Occipital lobe (tissue), 2 donors: Measurements from ENCODE around the gene TAPBP. TPM values are rescaled to one million over a fixed set of nuclear protein-coding genes. Genes with fewer than 3 reads are reported as not detected.
"Not testable (repeated sequence)": the region's sequence is repeated elsewhere in the genome, so short reads cannot be mapped to it uniquely, and the experiment has no call there.

Experiments
- DNase-seq: peaks from one replicate; lab custom pipeline; 2025; lab: John Stamatoyannopoulos, UW
- total RNA-seq: library from RNA; depleted of rRNA; stranded (reverse); fragments of >200 nt; gene quantifications from one replicate; pipeline ENCODE4 v1.2.3, GENCODE V29; 2014

Gene TAPBP
- 10.5 TPM for total RNA-seq

DNA sequence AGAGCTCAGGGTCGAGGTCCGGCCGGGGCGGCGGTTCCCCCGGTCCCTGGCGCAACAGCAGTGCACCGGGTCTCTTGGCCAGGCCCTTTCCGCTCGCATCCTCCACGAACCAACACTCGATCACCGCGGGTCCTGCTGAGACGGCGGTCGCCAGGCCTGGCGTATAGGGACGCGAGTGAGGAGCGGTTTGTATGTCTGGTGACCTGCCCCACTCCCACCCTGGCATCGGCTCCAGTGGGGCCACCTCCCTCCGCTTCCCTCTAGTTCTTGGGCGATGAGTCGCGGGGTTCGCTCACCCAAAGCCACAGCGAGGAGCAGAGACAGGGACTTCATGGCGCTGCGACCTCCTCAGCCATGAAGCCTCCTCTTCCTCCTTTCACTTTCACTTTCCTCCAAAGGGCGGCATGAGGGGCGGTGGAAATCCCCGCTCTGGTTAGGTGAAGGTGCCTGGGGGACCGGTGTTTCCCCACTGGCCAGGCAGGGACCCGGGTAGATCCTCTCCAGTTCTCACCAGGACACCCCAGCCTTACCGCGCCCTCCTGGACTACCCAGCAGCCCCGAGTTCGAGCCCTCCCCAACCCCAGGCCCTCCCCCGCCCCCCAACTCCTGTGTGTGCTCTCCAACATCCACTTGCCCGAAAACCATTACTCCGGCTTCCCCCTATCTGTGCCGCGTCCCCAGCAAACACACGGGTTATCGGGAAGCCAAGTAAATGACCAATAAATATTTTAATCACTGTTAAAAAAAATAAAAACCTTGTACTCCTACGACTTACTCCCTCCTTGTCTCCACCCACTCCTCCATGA lies at the start of gene TAPBP:
Gene TAPBP (minus strand): TSS at position 370 of the 806 bp plus-strand sequence. CDS start 37 bp downstream, at position 333.
- DNase-seq = peak; percentile 52

DNA sequence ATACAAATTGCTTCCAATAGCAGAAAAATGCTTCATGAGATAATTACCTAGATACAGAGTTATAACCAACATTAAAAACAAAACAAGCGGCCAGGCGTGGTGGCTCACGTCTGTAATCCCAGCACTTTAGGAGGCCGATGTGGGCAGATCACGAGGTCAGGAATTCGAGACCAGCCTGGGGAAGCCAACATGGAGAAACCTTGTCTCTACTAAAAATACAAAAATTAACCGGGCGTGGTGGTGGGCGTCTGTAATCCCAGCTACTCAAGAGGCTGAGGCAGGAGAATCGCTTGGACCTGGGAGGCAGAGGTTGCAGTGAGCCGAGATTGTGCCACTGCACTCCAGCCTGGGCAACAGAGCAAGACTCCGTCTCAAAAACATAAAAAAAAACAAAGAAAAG lies 49.6 kb upstream of the TAPBP start:
- not testable (repeated sequence) for DNase-seq

DNA sequence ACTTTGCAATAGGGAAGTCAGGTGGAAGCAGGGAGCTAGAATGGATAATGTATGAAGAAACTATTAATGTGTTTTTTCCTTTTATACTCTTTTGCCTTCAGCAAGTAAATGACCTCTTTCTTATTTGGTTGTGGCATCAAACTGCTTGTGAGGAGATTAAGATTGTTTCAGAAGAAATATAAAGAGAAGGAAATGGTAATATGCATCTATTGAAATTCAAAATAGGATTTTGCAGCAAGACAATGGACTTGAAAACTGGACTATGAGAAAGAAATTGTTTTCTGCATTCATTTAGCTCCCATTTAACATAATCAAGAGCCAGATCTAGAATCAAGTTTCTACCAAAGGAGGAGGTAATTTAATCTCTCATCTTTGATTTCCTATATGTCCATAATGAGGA lies 45.5 kb upstream of the TAPBP start:
- no peak for DNase-seq

DNA sequence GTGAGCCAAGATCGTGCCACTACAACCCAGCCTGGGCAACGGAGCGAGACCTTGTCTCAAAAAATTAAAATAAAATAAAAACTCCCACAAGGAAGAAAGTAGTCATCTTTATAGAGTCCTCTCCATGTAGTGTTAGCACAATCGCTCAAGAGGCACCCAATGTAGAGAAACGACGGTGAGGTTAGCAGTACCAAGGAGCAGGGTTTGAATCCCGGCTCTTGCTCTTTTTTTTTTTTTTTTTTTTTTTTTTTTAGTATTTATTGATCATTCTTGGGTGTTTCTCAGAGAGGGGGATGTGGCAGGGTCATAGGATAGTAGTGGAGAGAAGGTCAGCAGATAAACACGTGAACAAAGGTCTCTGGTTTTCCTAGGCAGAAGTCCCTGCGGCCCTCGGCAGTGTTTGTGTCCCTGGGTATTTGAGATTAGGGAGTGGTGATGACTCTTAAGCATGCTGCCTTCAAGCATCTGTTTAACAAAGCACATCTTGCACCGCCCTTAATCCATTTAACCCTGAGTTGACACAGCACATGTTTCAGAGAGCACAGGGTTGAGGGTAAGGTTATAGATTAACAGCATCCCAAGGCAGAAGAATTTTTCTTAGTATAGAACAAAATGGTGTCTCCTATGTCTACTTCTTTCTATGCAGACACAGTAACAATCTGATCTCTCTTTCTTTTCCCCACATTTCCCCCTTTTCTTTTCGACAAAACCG lies 43.4 kb upstream of the TAPBP start:
- not testable (repeated sequence) for DNase-seq

DNA sequence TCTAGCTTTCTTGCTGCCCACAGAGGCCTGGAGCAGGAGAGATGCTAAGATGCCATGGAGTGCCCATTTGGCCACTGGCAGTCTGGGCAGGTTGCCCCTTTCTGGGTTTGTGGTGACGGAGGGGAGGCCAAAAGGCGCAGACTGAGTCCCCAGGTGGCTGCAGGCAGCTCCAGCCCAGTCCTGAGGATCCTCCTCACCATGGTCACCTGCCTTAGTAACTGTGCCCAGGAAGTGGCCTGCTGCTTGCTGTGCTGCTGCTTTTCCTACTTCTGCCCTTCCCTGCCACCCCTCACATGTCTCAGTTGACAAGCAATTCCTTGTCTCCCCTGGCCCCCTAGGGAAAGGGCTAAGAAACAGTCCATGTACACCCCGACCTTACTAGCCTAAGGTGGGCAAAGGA lies 42.4 kb upstream of the TAPBP start:
- no peak for DNase-seq

DNA sequence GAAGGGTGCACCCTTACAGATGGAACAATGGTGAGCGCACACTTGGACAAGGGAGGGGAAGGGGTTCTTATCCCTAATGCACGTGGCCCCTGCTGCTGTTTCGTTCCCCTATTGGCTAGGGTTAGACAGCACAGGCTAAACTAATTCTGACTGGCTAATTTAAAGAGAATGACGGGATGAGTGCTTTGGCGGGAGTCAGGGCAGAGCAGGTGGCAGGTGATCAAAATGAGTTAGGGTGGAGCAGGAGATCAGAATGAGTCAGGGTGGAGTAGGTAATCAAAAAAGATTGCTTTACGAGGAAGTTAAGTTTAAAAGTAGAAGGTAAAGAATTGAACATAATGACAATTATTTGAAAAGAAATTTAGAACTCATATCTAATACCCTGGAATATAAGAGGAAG lies 42.0 kb upstream of the TAPBP start:
- DNase-seq = not testable (repeated sequence)

DNA sequence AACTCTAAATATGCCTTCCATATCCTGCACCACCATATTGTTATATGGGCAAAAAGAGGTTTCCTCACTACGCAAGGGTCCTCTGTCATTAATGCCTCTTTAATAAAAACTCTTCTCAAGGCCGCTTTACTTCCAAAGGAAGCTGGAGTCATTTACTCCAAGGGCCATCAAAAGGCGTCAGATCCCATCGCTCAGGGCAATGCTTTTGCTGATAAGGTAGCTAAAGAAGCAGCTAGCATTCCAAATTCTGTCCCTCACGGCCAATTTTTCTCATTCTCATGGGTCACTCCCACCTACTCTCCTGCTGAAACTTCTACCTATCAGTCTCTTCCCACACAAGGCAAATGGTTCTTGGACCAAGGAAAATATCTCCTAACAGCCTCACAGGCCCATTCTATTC lies 33.9 kb upstream of the TAPBP start:
- no peak for DNase-seq

DNA sequence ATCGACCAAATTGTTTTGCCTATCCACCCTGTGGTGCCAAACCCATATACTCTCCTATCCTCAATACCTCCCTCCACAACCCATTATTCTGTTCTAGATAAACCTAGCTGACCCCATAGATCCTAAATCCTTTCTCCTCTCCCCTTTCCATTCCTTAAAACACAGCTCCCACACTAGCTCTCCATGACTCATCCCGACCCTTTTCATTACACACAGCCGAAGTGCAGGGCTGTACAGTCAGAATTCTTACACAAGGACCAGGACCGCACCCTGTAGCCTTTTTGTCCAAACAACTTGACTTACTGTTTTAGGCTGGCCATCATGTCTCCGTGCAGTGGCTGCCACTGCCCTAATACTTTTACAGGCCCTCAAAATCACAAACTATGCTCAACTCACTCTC lies 33.1 kb upstream of the TAPBP start:
- DNase-seq = not testable (repeated sequence)

DNA sequence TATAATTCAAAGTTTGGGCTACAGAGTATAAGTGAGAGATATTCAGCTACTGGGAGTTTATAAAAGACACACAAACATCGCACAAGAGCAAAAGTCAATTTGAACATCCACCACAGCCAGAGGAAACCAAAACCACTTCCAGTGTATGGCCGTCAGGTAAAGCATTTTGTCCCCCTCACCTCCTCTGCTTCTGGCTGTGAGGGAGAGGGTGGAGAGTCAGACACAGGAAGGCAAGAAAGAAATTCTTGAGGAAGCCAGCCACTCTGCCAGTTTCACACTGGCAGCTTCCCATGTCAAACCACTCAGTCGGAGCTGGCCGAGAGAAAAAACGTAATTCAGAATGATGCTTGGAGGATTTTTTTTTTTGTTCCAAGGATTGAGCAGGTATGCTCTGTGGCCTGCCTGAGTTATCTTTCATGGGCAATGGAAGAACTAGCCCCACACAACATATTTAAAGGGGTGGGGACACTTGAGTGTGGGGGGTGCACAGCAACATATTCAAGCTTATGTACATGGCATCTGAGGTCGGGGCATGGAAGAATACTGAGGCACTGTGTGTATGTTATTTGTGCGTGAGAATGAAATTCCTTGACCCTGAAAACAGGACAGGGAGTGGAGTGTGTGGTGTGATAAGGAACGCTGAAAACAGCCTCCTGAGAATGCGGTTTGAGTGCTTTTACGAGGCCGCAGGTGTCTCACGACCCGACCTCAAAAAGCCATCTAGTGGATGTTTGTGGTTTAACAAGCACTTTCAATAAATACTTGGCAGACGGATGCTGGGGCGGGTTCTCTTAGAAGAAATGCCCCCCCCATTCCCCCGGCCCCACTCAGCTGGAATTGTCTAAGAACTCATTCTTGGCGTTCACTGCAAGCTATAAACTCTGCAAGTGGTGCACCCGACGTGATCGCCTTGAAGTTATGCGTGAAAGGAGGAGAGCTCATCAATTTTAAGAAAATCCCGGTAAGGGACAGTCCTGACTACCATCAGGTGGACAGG lies 31.1 kb upstream of the TAPBP start:
- no peak for DNase-seq

DNA sequence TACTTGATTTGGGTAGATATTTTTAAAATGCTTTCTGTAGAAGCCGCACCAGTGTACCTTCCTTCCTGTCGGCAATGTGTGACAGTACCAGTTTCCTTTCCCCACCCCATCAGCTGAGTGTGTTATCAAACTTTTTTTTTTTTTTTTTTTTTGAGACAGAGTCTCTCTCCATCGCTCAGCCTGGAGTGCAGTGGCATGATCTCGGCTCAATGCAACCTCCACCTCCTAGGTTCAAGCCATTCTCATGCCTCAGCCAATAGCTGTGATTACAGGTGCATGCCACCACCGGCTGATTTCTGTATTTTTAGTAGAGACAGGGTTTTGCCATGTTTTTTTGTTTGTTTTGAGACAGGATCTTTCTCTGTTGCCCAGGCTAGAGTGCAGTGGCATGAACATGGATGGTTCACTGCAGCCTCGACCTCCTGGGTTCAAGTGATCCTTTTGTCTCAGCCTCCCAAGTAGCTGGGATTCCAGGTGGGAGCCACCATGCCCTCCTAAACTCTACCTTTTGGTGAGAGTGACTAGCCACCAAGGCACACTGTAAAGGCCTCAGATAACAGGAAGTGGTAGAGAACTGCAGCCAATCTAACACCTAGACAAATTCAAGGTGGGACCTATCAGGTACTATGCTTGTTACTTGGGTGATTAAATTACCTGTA lies 30.2 kb upstream of the TAPBP start:
- DNase-seq = no peak

DNA sequence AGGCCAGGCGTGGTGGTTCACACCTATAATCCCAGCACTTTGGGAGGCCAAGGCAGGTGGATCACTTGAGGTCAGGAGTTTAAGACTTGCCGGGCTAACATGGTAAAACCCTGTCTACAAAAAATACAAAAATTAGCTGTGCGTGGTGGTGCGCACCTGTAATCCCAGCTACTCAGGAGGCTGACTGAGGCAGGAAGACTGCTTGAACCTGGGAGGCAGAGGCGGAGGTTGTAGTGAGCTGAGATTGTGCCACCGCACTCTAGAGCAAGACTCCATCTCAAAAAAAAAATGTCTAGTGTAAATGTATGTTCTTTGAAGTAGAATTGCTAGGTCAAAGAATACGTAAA lies 29.7 kb upstream of the TAPBP start:
- DNase-seq = not testable (repeated sequence)

DNA sequence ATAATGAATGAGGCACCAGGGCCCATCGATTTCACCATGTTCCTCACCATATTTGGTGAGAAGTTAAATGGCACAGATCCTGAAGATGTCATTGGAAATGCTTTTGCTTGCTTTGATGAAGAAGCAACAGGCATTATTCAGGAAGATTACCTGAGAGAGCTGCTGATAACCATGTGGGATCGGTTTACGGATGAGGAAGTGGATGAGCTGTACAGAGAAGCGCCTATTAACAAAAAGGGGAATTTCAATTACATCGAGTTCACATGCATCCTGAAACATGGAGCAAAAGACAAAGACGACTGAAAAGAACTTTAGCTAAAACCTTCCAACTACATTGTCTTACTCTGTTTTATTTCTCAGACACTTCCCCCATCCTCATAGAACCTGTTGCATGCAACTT lies 25.3 kb upstream of the TAPBP start:
- DNase-seq = no peak

DNA sequence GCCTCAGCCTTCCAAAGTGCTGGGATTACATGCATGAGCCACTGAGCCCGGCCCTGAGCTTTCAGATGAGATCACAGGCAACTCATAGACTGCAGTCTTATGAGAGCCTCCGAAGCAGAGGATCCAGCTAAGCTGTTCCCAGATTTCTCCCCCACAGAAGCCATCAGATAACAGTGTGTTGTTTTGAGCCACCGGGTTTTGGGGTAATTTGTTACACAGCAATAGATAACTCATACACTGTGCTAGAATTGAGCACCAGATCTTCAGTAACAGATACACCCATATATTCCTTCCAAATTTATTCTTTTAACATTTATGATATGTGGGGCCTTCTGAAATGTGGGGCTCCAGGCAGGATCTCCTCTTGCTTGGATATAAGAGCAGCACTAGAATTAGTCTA lies 22.6 kb upstream of the TAPBP start:
- no peak for DNase-seq

DNA sequence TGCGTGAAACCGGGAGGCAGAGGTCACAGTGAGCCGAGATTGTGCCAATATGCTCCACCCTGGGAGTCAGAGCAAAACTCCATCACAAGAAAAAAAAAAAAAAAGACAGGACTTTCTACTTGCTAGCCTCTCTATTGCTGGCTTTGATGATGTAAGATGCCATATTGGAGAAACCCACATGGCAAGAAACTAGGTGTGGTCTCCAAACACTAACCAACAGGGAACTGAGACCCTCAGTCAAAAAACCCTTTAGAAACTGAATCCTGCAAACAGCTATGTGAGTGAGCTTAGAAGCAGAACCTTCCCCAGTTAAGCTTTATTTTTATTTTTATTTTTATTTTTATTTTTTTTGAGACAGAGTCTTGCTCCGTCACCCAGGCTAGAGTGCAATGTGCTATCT lies 22.0 kb upstream of the TAPBP start:
- DNase-seq = no peak

DNA sequence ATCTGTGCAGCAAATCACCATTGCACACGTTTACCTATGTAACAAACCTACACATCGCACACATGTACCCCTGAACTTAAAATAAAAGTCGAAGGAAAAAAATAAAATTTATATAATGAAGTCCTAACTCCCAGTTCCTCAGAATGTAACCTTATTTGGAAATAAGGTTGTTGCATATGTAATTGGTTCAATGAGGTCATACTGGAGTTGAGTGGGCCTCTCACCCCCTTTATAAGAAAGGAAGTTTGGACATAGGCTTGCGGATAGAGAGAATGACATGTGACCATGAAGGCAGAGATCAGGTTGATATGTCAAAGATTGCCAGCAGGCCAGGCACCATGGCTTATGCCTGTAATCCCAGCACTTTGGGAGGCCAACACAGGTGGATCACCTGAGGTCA lies 19.8 kb upstream of the TAPBP start:
- DNase-seq = no peak

DNA sequence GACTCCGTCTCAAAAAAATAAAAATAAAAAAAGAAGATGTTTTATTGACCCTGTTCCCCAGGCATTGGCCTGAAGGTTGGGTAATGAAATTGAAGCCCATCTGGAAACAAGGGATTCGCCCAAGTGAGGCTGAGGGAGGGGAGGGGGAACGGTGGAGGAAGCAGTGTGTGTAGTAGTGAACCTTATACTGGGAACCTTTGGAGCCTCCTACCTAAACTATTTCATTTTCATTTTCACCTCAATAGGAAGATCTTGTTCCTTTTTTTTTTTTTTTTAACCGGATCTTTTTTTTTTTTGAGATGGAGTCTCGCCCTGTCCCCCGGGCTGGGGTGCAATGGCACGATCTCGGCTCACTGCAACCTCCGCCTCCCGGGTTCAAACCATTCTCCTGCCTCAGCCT lies 16.9 kb upstream of the TAPBP start:
- DNase-seq = no peak

DNA sequence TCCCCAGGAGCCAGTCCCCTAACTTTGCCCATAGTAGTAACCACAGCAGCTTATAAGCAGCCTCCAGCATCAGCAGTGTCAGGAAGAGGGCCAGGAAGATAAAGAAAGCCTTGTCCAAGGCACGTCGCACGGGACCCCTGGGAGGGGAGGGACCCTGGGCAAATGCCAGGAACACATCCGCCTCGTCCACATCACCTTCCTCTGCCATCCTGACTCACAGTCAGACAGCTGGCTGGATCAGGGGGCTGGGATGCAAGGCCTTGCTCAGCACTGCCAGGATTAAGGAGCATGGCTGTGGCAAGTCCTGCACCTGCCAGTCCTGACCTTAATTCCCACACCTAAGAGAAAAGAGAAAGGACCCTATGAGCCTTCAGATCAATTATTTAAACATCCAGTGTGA lies 15.2 kb upstream of the TAPBP start:
- DNase-seq = no peak

DNA sequence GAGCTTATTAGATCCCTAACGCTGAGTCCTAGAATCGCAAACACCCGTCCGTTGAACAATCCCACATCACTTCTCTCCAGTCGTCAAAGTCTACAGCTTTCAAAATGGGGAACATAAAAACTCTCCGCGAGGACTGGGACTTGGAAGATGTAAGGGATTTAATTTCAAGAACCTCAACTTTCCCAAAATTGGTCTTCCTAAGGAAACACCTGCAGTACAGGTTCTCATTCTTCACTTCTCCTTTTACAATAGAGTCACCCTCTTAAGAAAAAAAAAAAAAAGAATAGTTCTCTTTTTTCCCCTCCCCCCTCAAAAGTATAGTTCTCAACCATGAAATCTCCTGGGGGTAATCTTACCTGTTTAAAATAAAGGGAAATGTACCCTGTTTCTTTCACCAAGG lies 10.2 kb upstream of the TAPBP start:
- DNase-seq = no peak

DNA sequence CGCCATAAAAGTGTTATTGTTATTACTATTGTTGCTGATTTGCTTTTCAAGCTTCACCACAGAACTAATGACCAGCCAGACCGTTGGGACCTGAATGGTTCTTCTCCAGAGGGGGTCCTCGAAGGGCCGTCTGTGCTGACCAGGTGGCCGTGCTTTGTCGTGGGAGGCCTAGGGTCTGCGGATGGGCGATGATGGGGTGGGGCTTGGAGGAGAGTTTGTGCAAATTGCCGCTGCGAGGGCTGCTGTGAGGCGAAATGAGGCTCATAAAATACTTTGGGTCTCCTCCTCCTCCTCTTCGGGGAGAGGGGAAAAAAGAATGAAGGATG lies 9.7 kb upstream of the TAPBP start:
- DNase-seq = no peak

DNA sequence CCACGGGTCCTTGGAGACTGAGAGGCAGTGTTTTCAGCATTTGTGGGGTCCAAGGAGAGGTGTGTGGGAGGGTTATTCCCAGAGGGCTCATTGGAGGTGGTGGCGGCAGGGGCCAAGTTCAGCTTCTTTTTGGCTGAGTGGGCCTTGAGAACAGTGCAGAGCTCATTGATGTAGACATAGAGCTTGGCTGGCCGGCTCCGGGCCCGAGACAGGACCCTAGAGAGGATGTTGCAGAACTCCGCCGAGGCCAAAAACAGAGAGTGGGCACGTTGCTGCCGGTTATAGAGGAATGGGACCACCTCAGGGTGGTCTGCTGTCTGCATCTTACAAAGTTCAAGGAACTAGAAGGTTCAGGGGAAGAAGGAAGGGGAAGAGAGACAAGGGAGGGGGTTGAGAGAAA lies 7.3 kb upstream of the TAPBP start:
- no peak for DNase-seq

DNA sequence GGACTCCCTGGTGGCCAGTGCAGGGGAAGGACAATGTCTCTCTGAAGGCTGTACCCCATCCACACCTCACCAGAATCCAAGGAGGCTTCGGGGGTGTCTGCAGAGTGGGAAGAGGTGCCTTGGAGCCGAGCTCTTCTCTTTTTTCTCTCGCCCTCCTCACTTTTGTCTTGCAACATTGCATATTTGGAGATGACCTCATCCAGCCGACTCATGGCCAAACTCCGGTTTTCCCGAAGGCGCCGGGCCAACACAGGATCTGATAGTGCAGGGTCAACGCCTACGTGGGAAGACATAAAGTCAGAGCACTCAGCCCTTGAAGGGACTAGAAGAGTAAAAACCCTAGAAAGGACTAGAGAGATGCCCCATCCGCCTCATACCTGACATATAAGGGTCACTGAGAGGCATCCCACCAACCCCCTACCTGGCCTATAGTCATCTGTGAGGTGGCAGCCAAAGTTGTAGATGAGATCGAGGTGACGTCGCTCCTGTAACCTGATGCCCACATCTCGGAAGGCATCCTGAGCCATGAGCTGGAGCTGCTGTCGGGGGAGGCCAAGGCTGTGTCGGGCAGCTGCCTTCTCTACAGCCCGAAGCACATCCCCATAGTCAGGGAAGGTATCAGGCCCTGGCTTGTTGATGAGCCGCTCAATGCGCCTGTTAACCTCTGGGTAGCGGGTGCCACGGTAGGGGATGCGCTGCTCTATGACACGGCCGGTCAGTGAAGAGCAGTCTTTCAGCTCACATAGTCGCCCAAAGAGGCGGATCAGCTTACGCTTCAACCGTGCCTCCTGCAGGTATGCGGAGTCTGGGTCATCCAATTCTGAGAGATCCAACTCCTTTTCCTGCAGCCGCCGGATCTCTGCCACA lies 6.7 kb upstream of the TAPBP start:
- no peak for DNase-seq
